Panc1 (cell line): ENCODE results near the gene PLIN4.

ENCODE experiments used
- CTCF ChIP-seq: fragments of 450-650 bp; IDR thresholded peaks from 2 replicates; pipeline ENCODE4 v1.5.1; 2017; ENCODE audit warnings: mild to moderate bottlenecking
- POLR2AphosphoS5 ChIP-seq: IDR thresholded peaks from 2 replicates; pipeline ENCODE4 v1.6.1; 2012; ENCODE audit warnings: mild to moderate bottlenecking, low read depth, low read length, moderate library complexity
- TCF7L2 ChIP-seq: IDR thresholded peaks from 2 replicates; pipeline ENCODE4 v1.6.1; 2011; ENCODE audit warnings: mild to moderate bottlenecking, low read depth, low read length, inconsistent platforms

- TF ChIP-seq CTCF (no peak), TCF7L2 (no peak), POLR2AphosphoS5 (no peak)
Measured at GRCh38 chr19:4474514-4475022, 43.7 kb downstream of the PLIN4 start.
